H1 (cell line): ENCODE measurements around the gene ATP6V1C2. TPM values are rescaled to one million over a fixed set of nuclear protein-coding genes. Genes with fewer than 3 reads are reported as not detected.

ENCODE experiments used
- CTCF ChIA-PET: fragments of 300-600 bp; sonication (Branson Sonifier 250); formaldehyde crosslinking; loops from one replicate; lab custom pipeline; 2021; ENCODE audit not compliant: partially characterized antibody; lab: Charles Lee
- POLR2A ChIA-PET: fragments of 300-600 bp; sonication (Branson Sonifier 250); formaldehyde crosslinking; loops from one replicate; lab custom pipeline; 2021; ENCODE audit warnings: inconsistent platforms; ENCODE audit not compliant: partially characterized antibody; lab: Charles Lee
- DNase-seq, 2 experiments: peaks; one replicate each; pipeline versions ENCODE4 v3.0.0 to v3.0.0-alpha.2; 2010 to 2022; ENCODE audit warnings: low spot score in 2 of 2, low read depth in 1 of 2, mixed read lengths in 1 of 2
- FAIRE-seq: peaks from 2 replicates; lab custom pipeline; 2011; peaks lifted over from hg19 to GRCh38; lab: Jason Lieb, UNC
- H2AFZ ChIP-seq: 2 replicates; pipeline ENCODE4 v1.8.1; 2012; ENCODE audit warnings: low read length, inconsistent platforms
- H2AK5ac ChIP-seq: 2 replicates; pipeline ENCODE4 v1.6.1; 2013; ENCODE audit warnings: low read depth, low read length
- H2BK120ac ChIP-seq: replicated peaks from 2 replicates; pipeline ENCODE3; 2013; ENCODE audit warnings: low read depth, low read length, inconsistent platforms
- H2BK12ac ChIP-seq: 2 replicates; pipeline ENCODE4 v1.6.1; 2013; ENCODE audit warnings: low read depth, low read length
- H2BK15ac ChIP-seq: 2 replicates; pipeline ENCODE4 v1.6.1; 2013; ENCODE audit warnings: low read length
- H2BK20ac ChIP-seq: 2 replicates; pipeline ENCODE4 v1.6.1; 2013; ENCODE audit warnings: low read length
- H2BK5ac ChIP-seq: 2 replicates; pipeline ENCODE4 v1.6.1; 2013; ENCODE audit warnings: low read depth, low read length
- H3K14ac ChIP-seq: 2 replicates; pipeline ENCODE4 v1.6.1; 2013; ENCODE audit warnings: inconsistent platforms; ENCODE audit not compliant: insufficient read length
- H3K18ac ChIP-seq: 2 replicates; pipeline ENCODE4 v1.6.1; 2013; ENCODE audit warnings: low read length; ENCODE audit errors: extremely low read depth
- H3K23ac ChIP-seq: 2 replicates; pipeline ENCODE4 v1.6.1; 2013; ENCODE audit warnings: inconsistent platforms; ENCODE audit not compliant: insufficient read length
- H3K23me2 ChIP-seq: 2 replicates; pipeline ENCODE4 v1.6.1; 2013; ENCODE audit warnings: low read depth, low read length
- H3K27ac ChIP-seq: 2 replicates; pipeline ENCODE4 v1.6.1; 2011; ENCODE audit warnings: low read depth, low read length, inconsistent platforms
- H3K27me3 ChIP-seq, 4 experiments: replicated peaks in 1 of 4; 1 replicate in 1 of 4; 2 replicates in 3 of 4; pipeline versions ENCODE4 v1.6.1 to v1.8.1; 2011 to 2013; ENCODE audit warnings: low read length in 3 of 4, mild to moderate bottlenecking in 3 of 4, inconsistent platforms in 2 of 4, mixed read lengths in 2 of 4, moderate library complexity in 1 of 4; ENCODE audit not compliant: control insufficient read depth in 3 of 4, insufficient read depth in 3 of 4; ENCODE audit errors: extremely low read depth in 1 of 4
- H3K36me3 ChIP-seq, 4 experiments: 2 replicates each; pipeline versions ENCODE4 v1.6.1 to v1.8.1; 2011 to 2013; ENCODE audit warnings: mild to moderate bottlenecking in 4 of 4, low read length in 3 of 4, moderate library complexity in 2 of 4, control low read depth in 1 of 4, inconsistent platforms in 1 of 4; ENCODE audit not compliant: insufficient read depth in 4 of 4, control insufficient read depth in 2 of 4
- H3K4ac ChIP-seq: replicated peaks from 2 replicates; pipeline ENCODE3; 2013; ENCODE audit warnings: low read length, low read depth, mixed read lengths, inconsistent platforms; ENCODE audit not compliant: insufficient read length
- H3K4me1 ChIP-seq, 4 experiments: replicated peaks in 1 of 4; 1 replicate in 1 of 4; 2 replicates in 3 of 4; pipeline versions ENCODE4 v1.6.1 to v1.8.1; 2011 to 2013; ENCODE audit warnings: low read length in 3 of 4, inconsistent platforms in 2 of 4, mixed read lengths in 1 of 4; ENCODE audit not compliant: insufficient read depth in 4 of 4, control insufficient read depth in 3 of 4
- H3K4me2 ChIP-seq, 2 experiments: 2 replicates each; pipeline versions ENCODE4 v1.6.1 to v1.8.1; 2011 to 2013; ENCODE audit warnings: low read depth in 2 of 2, low read length in 2 of 2, control low read depth in 1 of 2, inconsistent platforms in 1 of 2, mild to moderate bottlenecking in 1 of 2; ENCODE audit not compliant: insufficient read depth in 1 of 2
- H3K4me3 ChIP-seq, 4 experiments: fragments of 200-600, 300-600 bp in 1 of 4; sonication (generic), shearing (Covaris generic), sonication (Bioruptor Twin) in 1 of 4; 2 replicates each; pipeline versions ENCODE4 v1.5.1 to v1.8.1; 2011 to 2016; ENCODE audit warnings: low read length in 4 of 4, low read depth in 3 of 4, control low read depth in 2 of 4, inconsistent platforms in 2 of 4, mild to moderate bottlenecking in 2 of 4, mixed read lengths in 1 of 4, moderate library complexity in 1 of 4; ENCODE audit not compliant: insufficient read depth in 2 of 4; ENCODE audit errors: extremely low read depth in 1 of 4
- H3K56ac ChIP-seq: replicated peaks from 2 replicates; pipeline ENCODE3; 2013; ENCODE audit warnings: low read depth, mild to moderate bottlenecking, mixed read lengths, low read length, inconsistent platforms; ENCODE audit not compliant: insufficient read length
- H3K79me1 ChIP-seq: 2 replicates; pipeline ENCODE4 v1.6.1; 2013; ENCODE audit warnings: low read depth, low read length, control low read depth
- H3K79me2 ChIP-seq, 2 experiments: 2 replicates each; pipeline versions ENCODE4 v1.6.1 to v1.8.1; 2012 to 2013; ENCODE audit warnings: low read length in 2 of 2, mild to moderate bottlenecking in 2 of 2, inconsistent platforms in 1 of 2; ENCODE audit not compliant: insufficient read depth in 2 of 2, control insufficient read depth in 1 of 2
- H3K9ac ChIP-seq, 4 experiments: replicated peaks in 1 of 4; 1 replicate in 1 of 4; 2 replicates in 3 of 4; pipeline versions ENCODE4 v1.6.1 to v1.8.1; 2011 to 2013; ENCODE audit warnings: low read depth in 3 of 4, low read length in 3 of 4, control low read depth in 2 of 4, mild to moderate bottlenecking in 2 of 4, moderate library complexity in 2 of 4, inconsistent platforms in 1 of 4; ENCODE audit errors: extremely low read depth in 1 of 4
- H3K9me3 ChIP-seq, 2 experiments: 2 replicates each; pipeline versions ENCODE4 v1.6.1 to v1.8.1; 2012 to 2013; ENCODE audit warnings: mild to moderate bottlenecking in 2 of 2, moderate library complexity in 2 of 2, control low read depth in 1 of 2, inconsistent platforms in 1 of 2, low read depth in 1 of 2, low read length in 1 of 2, mixed read lengths in 1 of 2; ENCODE audit not compliant: insufficient read depth in 2 of 2
- H4K20me1 ChIP-seq, 2 experiments: replicated peaks in 1 of 2; 2 replicates each; pipeline versions ENCODE3 to v1.8.1; 2011 to 2013; ENCODE audit warnings: inconsistent platforms in 2 of 2, low read length in 2 of 2, mild to moderate bottlenecking in 1 of 2; ENCODE audit not compliant: insufficient read depth in 2 of 2, control insufficient read depth in 1 of 2
- H4K5ac ChIP-seq: 2 replicates; pipeline ENCODE4 v1.6.1; 2013; ENCODE audit warnings: low read length, low read depth, mixed read lengths, inconsistent platforms; ENCODE audit not compliant: insufficient read length
- H4K8ac ChIP-seq: 2 replicates; pipeline ENCODE4 v1.8.0; 2013; ENCODE audit warnings: mild to moderate bottlenecking, moderate library complexity, low read length, inconsistent platforms; ENCODE audit not compliant: insufficient read depth; ENCODE audit errors: extremely low read depth
- H4K91ac ChIP-seq: replicated peaks from 2 replicates; pipeline ENCODE3; 2013; ENCODE audit warnings: low read length, mixed read lengths, inconsistent platforms; ENCODE audit not compliant: insufficient read length
- CBX8 ChIP-seq: fragments of 300-800, 300-1000 bp; sonication (generic); IDR thresholded peaks from 2 replicates; pipeline ENCODE4 v1.7.1; 2016; ENCODE audit warnings: low read depth, low read length, borderline replicate concordance
- CHD1 ChIP-seq: IDR thresholded peaks from 2 replicates; pipeline ENCODE4 v1.6.1; 2012; ENCODE audit warnings: low read depth, low read length, improper control_type of control experiment
- EP300 ChIP-seq, 2 experiments: IDR thresholded peaks; 1 replicate in 1 of 2; 2 replicates in 1 of 2; pipeline ENCODE4 v1.6.1; 2011 to 2012; ENCODE audit warnings: low read depth in 2 of 2, low read length in 2 of 2, mild to moderate bottlenecking in 2 of 2, borderline replicate concordance in 1 of 2, inconsistent platforms in 1 of 2, moderate library complexity in 1 of 2
- EZH2 ChIP-seq: fragments of 200-600 bp; sonication (generic); IDR thresholded peaks from 2 replicates; pipeline ENCODE4 v1.7.1; 2012; ENCODE audit warnings: low read depth, mild to moderate bottlenecking, moderate library complexity, low read length, inconsistent platforms; ENCODE audit not compliant: severe bottlenecking
- JUN ChIP-seq: IDR thresholded peaks from 2 replicates; pipeline ENCODE4 v1.6.1; 2011; ENCODE audit warnings: low read depth, mild to moderate bottlenecking, improper control_type of control experiment, low read length
- KDM4A ChIP-seq: IDR thresholded peaks from one replicate; pipeline ENCODE4 v1.7.1; 2012; ENCODE audit warnings: low read depth, mild to moderate bottlenecking, moderate library complexity, low read length, inconsistent platforms; ENCODE audit not compliant: severe bottlenecking
- MAFK ChIP-seq: IDR thresholded peaks from 2 replicates; pipeline ENCODE4 v1.6.1; 2012; ENCODE audit warnings: low read depth, mild to moderate bottlenecking, improper control_type of control experiment, low read length
- SIN3A ChIP-seq, 2 experiments: IDR thresholded peaks in 1 of 2; conservative IDR thresholded peaks in 1 of 2; 2 replicates each; pipeline ENCODE4 v1.6.1; 2011 to 2012; ENCODE audit warnings: low read length in 2 of 2, improper control_type of control experiment in 1 of 2, low read depth in 1 of 2, mild to moderate bottlenecking in 1 of 2
- TAF1 ChIP-seq: IDR thresholded peaks from 2 replicates; pipeline ENCODE4 v1.6.1; 2011; ENCODE audit warnings: mild to moderate bottlenecking, low read depth, low read length
- TCF12 ChIP-seq: IDR thresholded peaks from 2 replicates; pipeline ENCODE4 v1.6.1; 2011; ENCODE audit warnings: low read depth, mild to moderate bottlenecking, low read length
- TEAD4 ChIP-seq: IDR thresholded peaks from 2 replicates; pipeline ENCODE4 v1.6.1; 2012; ENCODE audit warnings: low read depth, low read length, inconsistent platforms, mixed read lengths
- WGBS, 2 experiments: shearing (Covaris generic) in 1 of 2; methylation state at CpG; one replicate each; pipeline versions ENCODE4 v1.1.6 to v1.1.7; 2013 to 2015; ENCODE audit warnings: low lambda C conversion rate in 2 of 2, mixed read lengths in 2 of 2, inconsistent platforms in 1 of 2, low coverage in 1 of 2, missing lambda C conversion rate in 1 of 2; ENCODE audit not compliant: insufficient replicate concordance in 2 of 2, insufficient coverage in 1 of 2, insufficient read length in 1 of 2; ENCODE audit errors: extremely low coverage in 1 of 2, missing lambda C conversion rate in 1 of 2; 5-methylcytosine and 5-hydroxymethylcytosine counted together
- polyA plus RNA-seq, 7 experiments: library from polyadenylated mRNA; depleted of rRNA in 3 of 7; stranded (reverse) in 5 of 7; unstranded in 2 of 7; fragments of >200 nt in 5 of 7; fragments of 200-250 nt in 2 of 7; gene quantifications; 1 replicate in 5 of 7; 2 replicates in 1 of 7; 4 replicates in 1 of 7; pipeline versions ENCODE4 v1.2.1 to v1.2.3, GENCODE V29; 2011 to 2013; ENCODE audit warnings: missing spikeins in 2 of 7, mixed read lengths in 2 of 7
- total RNA-seq: library from RNA; stranded (reverse); fragmentation: NEBNext Ultra II Directional; extraction: Animal tissue kit (Norgen Biotek cat#: 25700); gene quantifications from 2 replicates; pipeline ENCODE4 v1.2.1, GENCODE V29; 2021
- TF ChIP-seq, protein P1 (sequence below): IDR thresholded peaks from 2 replicates; pipeline ENCODE4 v1.6.1; 2011; ENCODE audit warnings: low read length, improper control_type of control experiment

ATP6V1C2 gene
- total and polyA plus RNA-seq, 2 of the 8 experiments (the other 6 are each of a cell fraction or from before 2014, with no cell fraction given) = 0.29 to 0.74 TPM

DNA sequence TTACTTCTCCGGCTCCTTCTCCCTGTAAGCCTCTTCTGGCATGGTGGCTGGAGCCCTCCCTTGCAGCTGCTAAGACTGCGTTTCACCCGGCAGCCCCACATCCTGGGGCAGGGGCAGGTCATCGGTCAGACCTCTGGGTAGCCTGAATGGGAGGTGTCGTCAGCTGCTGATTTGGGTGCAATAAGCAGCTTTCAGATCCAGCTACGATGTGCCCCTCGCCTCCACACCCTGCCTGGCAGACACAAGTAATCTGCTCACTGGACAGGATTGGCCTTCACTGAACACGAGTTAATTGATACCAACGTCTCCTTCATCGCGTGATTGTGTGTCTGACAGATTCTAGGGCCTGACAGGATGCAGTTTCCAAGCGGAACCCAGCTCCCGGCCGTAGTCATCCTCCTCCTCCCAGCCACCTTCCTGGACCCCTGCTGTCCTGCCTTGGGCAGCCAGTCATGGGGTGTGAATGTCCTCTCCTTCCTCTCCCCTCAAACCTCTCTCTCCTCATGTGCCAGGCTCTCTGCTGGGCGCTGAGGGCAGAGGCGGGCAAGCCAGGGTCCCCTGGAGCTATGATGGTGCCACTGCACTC lies 110.1 kb downstream of the ATP6V1C2 start:
- H3K79me1 ChIP-seq = no peaks in the 10 kb centered on the region
- no peak overlapping the region for H3K4me3 ChIP-seq
- no peak overlapping the region for H3K4ac ChIP-seq
- no peak for DNase-seq
- H4K20me1 ChIP-seq = no peaks in the 10 kb centered on the region
- ChIA-PET POLR2A (interaction anchor here (1.2 to 1.7 kb wide), 3 partner anchors 11 to 298 kb away, joined by 4 to 6 read pairs (median 5); partner anchors contain the start of gene PDIA6), CTCF (interaction anchor here (0.7 to 11.2 kb wide), 48 partner anchors 8 to 783 kb away, joined by 3 to 234 read pairs (median 7); partner anchors contain the start of genes KCNF1 and PDIA6)
- no peak overlapping the region for H3K23ac ChIP-seq
- H3K18ac ChIP-seq = no peak overlapping the region
- H3K9me3 ChIP-seq = no peaks in the 10 kb centered on the region
- no peak overlapping the region for H3K4me2 ChIP-seq
- H2BK12ac ChIP-seq = no peak overlapping the region
- no peak overlapping the region for H2BK120ac ChIP-seq
- no peak overlapping the region for H2BK20ac ChIP-seq
- WGBS, 2 experiments = 87% methylated on average over 16 of the region's 16 CpGs; no CpG with 5 or more reads in 1 of the 2 experiments
- no peak overlapping the region for H3K27ac ChIP-seq
- H4K5ac ChIP-seq = no peak overlapping the region
- H3K79me2 ChIP-seq = no peaks in the 10 kb centered on the region
- no peak overlapping the region for H3K56ac ChIP-seq
- H4K91ac ChIP-seq = peak overlapping the region; percentile 2
- no peak for FAIRE-seq
- peaks cover 0 to 7% (median 4%) of the 10 kb centered on the region in 4 experiments; a peak in 5 of 7 replicates for H3K4me1 ChIP-seq
- no peak overlapping the region for H2AFZ ChIP-seq
- no peak overlapping the region for H2BK5ac ChIP-seq
- no peak overlapping the region for H2AK5ac ChIP-seq
- no peak overlapping the region for H3K9ac ChIP-seq
- no peaks in the 10 kb centered on the region for H3K23me2 ChIP-seq
- no peak overlapping the region for H3K14ac ChIP-seq
- H4K8ac ChIP-seq = no peak overlapping the region
- H2BK15ac ChIP-seq = peak overlapping the region; percentile 25
- H3K36me3 ChIP-seq = no peaks in the 10 kb centered on the region
- peaks cover 0 to 7% (median 4%) of the 10 kb centered on the region in 4 experiments; a peak in 3 of 7 replicates for H3K27me3 ChIP-seq
- no peak for TF ChIP-seq JUN
- TF ChIP-seq EZH2 = no peak
- TF ChIP-seq TEAD4 = no peak
- TF ChIP-seq SIN3A (conservative IDR thresholded peaks at IDR 0.05 in 1 of 2, IDR thresholded peaks at IDR 0.05 in 1 of 2; ENCODE audit: low read depth in 1 of 2, low read length in 2 of 2) = no peak
- no peak for TF ChIP-seq KDM4A
- TF ChIP-seq, protein P1, sequence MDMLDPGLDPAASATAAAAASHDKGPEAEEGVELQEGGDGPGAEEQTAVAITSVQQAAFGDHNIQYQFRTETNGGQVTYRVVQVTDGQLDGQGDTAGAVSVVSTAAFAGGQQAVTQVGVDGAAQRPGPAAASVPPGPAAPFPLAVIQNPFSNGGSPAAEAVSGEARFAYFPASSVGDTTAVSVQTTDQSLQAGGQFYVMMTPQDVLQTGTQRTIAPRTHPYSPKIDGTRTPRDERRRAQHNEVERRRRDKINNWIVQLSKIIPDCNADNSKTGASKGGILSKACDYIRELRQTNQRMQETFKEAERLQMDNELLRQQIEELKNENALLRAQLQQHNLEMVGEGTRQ = no peak
- no peak for TF ChIP-seq TCF12
- no peak for TF ChIP-seq TAF1
- TF ChIP-seq MAFK = no peak
- no peak for TF ChIP-seq CBX8
- TF ChIP-seq CHD1 = no peak
- no peak for TF ChIP-seq EP300 (IDR thresholded peaks at IDR 0.05; ENCODE audit: borderline replicate concordance in 1 of 2, low read depth in 2 of 2, low read length in 2 of 2)
